Trophoblast cell (in vitro differentiated cells and primary cell): Measurements from ENCODE around the gene GPR148.
"Not testable (repeated sequence)": the region's sequence is repeated elsewhere in the genome, so short reads cannot be mapped to it uniquely, and the experiment has no call there.

Source experiments
- DNase-seq, 2 donors: peaks; one replicate each; pipeline ENCODE4 v3.0.0-alpha.2; 2016
- H2AFZ ChIP-seq: 2 replicates; pipeline ENCODE4 v1.6.1; 2013; ENCODE audit warnings: low read length, moderate library complexity, mild to moderate bottlenecking; ENCODE audit not compliant: insufficient read depth, poor library complexity
- H2AK5ac ChIP-seq: 2 replicates; pipeline ENCODE4 v1.6.1; 2013; ENCODE audit warnings: mild to moderate bottlenecking, low read length
- H2BK120ac ChIP-seq: 2 replicates; pipeline ENCODE4 v1.6.1; 2013; ENCODE audit warnings: low read length, mild to moderate bottlenecking, moderate library complexity; ENCODE audit not compliant: insufficient read depth, poor library complexity
- H2BK12ac ChIP-seq: 2 replicates; pipeline ENCODE4 v1.6.1; 2013; ENCODE audit warnings: mild to moderate bottlenecking, low read length, moderate library complexity
- H2BK5ac ChIP-seq: 2 replicates; pipeline ENCODE4 v1.6.1; 2013; ENCODE audit warnings: low read length, low read depth, moderate library complexity, mild to moderate bottlenecking; ENCODE audit not compliant: poor library complexity
- H3K14ac ChIP-seq: 2 replicates; pipeline ENCODE4 v1.6.1; 2013; ENCODE audit warnings: mild to moderate bottlenecking, low read length
- H3K18ac ChIP-seq: 2 replicates; pipeline ENCODE4 v1.6.1; 2013; ENCODE audit warnings: mild to moderate bottlenecking, low read length
- H3K23ac ChIP-seq: 2 replicates; pipeline ENCODE4 v1.6.1; 2013; ENCODE audit warnings: low read length
- H3K27ac ChIP-seq: 2 replicates; pipeline ENCODE4 v1.5.1; 2013; ENCODE audit warnings: low read depth, mild to moderate bottlenecking, inconsistent platforms, low read length, moderate library complexity
- H3K27me3 ChIP-seq: 2 replicates; pipeline ENCODE4 v1.6.1; 2013; ENCODE audit warnings: inconsistent platforms, mild to moderate bottlenecking, low read length, moderate library complexity; ENCODE audit not compliant: insufficient read depth
- H3K36me3 ChIP-seq, 2 experiments: 1 replicate in 1 of 2; 2 replicates in 1 of 2; pipeline ENCODE4 v1.6.1; 2013; ENCODE audit warnings: low read length in 2 of 2, mild to moderate bottlenecking in 2 of 2, moderate library complexity in 1 of 2; ENCODE audit not compliant: insufficient read depth in 2 of 2, control insufficient read depth in 1 of 2
- H3K4ac ChIP-seq: 2 replicates; pipeline ENCODE4 v1.6.1; 2013; ENCODE audit warnings: low read depth, mild to moderate bottlenecking, low read length, moderate library complexity
- H3K4me1 ChIP-seq, 2 experiments: 1 replicate in 1 of 2; 2 replicates in 1 of 2; pipeline ENCODE4 v1.6.1; 2013; ENCODE audit warnings: low read length in 2 of 2, mild to moderate bottlenecking in 2 of 2, moderate library complexity in 1 of 2; ENCODE audit not compliant: insufficient read depth in 2 of 2, control insufficient read depth in 1 of 2
- H3K4me2 ChIP-seq: 2 replicates; pipeline ENCODE4 v1.6.1; 2013; ENCODE audit warnings: inconsistent platforms, mild to moderate bottlenecking, low read length, moderate library complexity
- H3K4me3 ChIP-seq: 2 replicates; pipeline ENCODE4 v1.5.1; 2013; ENCODE audit warnings: mild to moderate bottlenecking, low read depth, low read length, inconsistent platforms
- H3K79me1 ChIP-seq: one replicate; pipeline ENCODE4 v1.6.1; 2013; ENCODE audit warnings: low read length
- H3K79me2 ChIP-seq: 2 replicates; pipeline ENCODE4 v1.6.1; 2013; ENCODE audit warnings: low read length, mild to moderate bottlenecking; ENCODE audit not compliant: control insufficient read depth, insufficient read depth, poor library complexity
- H3K9ac ChIP-seq: 2 replicates; pipeline ENCODE4 v1.6.1; 2013; ENCODE audit warnings: mild to moderate bottlenecking, low read length
- H3K9me3 ChIP-seq: 2 replicates; pipeline ENCODE4 v1.6.1; 2013; ENCODE audit warnings: low read depth, mild to moderate bottlenecking, control low read depth, inconsistent platforms, low read length; ENCODE audit not compliant: insufficient read depth
- H4K12ac ChIP-seq: 2 replicates; pipeline ENCODE4 v1.6.1; 2013; ENCODE audit warnings: low read depth, mild to moderate bottlenecking, low read length, moderate library complexity
- H4K8ac ChIP-seq: 2 replicates; pipeline ENCODE4 v1.6.1; 2013; ENCODE audit warnings: low read depth, mild to moderate bottlenecking, low read length, moderate library complexity
- H4K91ac ChIP-seq: one replicate; pipeline ENCODE4 v1.6.1; 2013; ENCODE audit warnings: low read depth, mild to moderate bottlenecking, low read length, moderate library complexity
- WGBS: extraction: QIAGEN DNeasy Blood & Tissue Kit; methylation state at CpG from one replicate; pipeline ENCODE4 v1.1.7; 2013; ENCODE audit warnings: missing lambda C conversion rate; ENCODE audit not compliant: insufficient read length, insufficient coverage; ENCODE audit errors: extremely low coverage; 5-methylcytosine and 5-hydroxymethylcytosine counted together

Gene GPR148

GRCh38 chr2:130714795-130715194 lies 14.1 kb upstream of the GPR148 start:
- H3K36me3 ChIP-seq, H3K27me3 ChIP-seq, H3K4me3 ChIP-seq, H4K91ac ChIP-seq, H2BK12ac ChIP-seq, H3K79me2 ChIP-seq, H3K4me2 ChIP-seq, H2BK120ac ChIP-seq, H3K79me1 ChIP-seq, H2AK5ac ChIP-seq, H2BK5ac ChIP-seq, H4K12ac ChIP-seq, H3K9ac ChIP-seq, H2AFZ ChIP-seq, H3K4me1 ChIP-seq, H3K27ac ChIP-seq, H3K9me3 ChIP-seq, DNase-seq, H3K23ac ChIP-seq, H3K4ac ChIP-seq, H3K14ac ChIP-seq, H4K8ac ChIP-seq, H3K18ac ChIP-seq: not testable (repeated sequence)
- no CpG with 5 or more reads among the region's 2 CpGs for whole genome bisulfite sequencing

GRCh38 chr2:130720036-130720435 lies 8.8 kb upstream of the GPR148 start:
- Histone ChIP-seq H3K27ac (no peak overlapping the region), H4K91ac (no peak overlapping the region), H3K9me3 (no peaks in the 10 kb centered on the region), H2BK120ac (no peak overlapping the region), H2BK12ac (no peak overlapping the region), H3K9ac (no peak overlapping the region), H3K18ac (no peak overlapping the region), H4K8ac (no peak overlapping the region), H3K4me2 (no peak overlapping the region), H3K36me3 (no peaks in the 10 kb centered on the region), H4K12ac (no peak overlapping the region), H2AK5ac (no peak overlapping the region), H2AFZ (no peak overlapping the region), H3K4ac (no peak overlapping the region), H3K23ac (no peak overlapping the region), H2BK5ac (no peak overlapping the region), H3K27me3 (no peaks in the 10 kb centered on the region), H3K4me3 (no peak overlapping the region), H3K14ac (no peak overlapping the region), H3K4me1 (no peaks in the 10 kb centered on the region), H3K79me1 (no peaks in the 10 kb centered on the region), H3K79me2 (no peaks in the 10 kb centered on the region)
- no CpG with 5 or more reads among the region's 8 CpGs for WGBS
- DNase-seq, result no peak

- Histone ChIP-seq H3K79me1 (no peaks in the 10 kb centered on the region), H4K91ac (no peak overlapping the region), H2AFZ (no peak overlapping the region), H3K27ac (no peak overlapping the region), H4K12ac (no peak overlapping the region), H3K4ac (no peak overlapping the region), H3K4me3 (no peak overlapping the region), H4K8ac (no peak overlapping the region), H2BK5ac (no peak overlapping the region), H3K9ac (no peak overlapping the region), H3K4me1 (no peaks in the 10 kb centered on the region), H3K14ac (no peak overlapping the region), H3K4me2 (no peak overlapping the region), H3K9me3 (no peaks in the 10 kb centered on the region), H3K79me2 (no peaks in the 10 kb centered on the region), H2BK120ac (no peak overlapping the region), H2BK12ac (no peak overlapping the region), H3K27me3 (no peaks in the 10 kb centered on the region), H3K36me3 (no peaks in the 10 kb centered on the region), H2AK5ac (no peak overlapping the region), H3K18ac (no peak overlapping the region), H3K23ac (no peak overlapping the region)
- no peak for DNase-seq
- WGBS, result no CpG with 5 or more reads among the region's 3 CpGs
Measured at GRCh38 chr2:130720528-130720927, 8.3 kb upstream of the GPR148 start.

GRCh38 chr2:130724455-130724854 lies 4.4 kb upstream of the GPR148 start:
- Histone ChIP-seq H3K14ac (no peak overlapping the region), H3K27me3 (peaks cover 7% of the 10 kb centered on the region), H3K36me3 (no peaks in the 10 kb centered on the region), H2AK5ac (no peak overlapping the region), H4K91ac (no peak overlapping the region), H2AFZ (no peak overlapping the region), H3K4me3 (no peak overlapping the region), H2BK5ac (no peak overlapping the region), H3K9me3 (peaks cover 4% of the 10 kb centered on the region), H3K79me2 (no peaks in the 10 kb centered on the region), H3K9ac (no peak overlapping the region), H4K12ac (no peak overlapping the region), H3K23ac (no peak overlapping the region), H3K18ac (no peak overlapping the region), H3K4me2 (no peak overlapping the region), H3K4ac (no peak overlapping the region), H2BK120ac (no peak overlapping the region), H3K79me1 (no peaks in the 10 kb centered on the region), H2BK12ac (no peak overlapping the region), H4K8ac (no peak overlapping the region), H3K27ac (no peak overlapping the region), H3K4me1 (peaks cover 5 to 11% of the 10 kb centered on the region in 2 experiments)
- DNase-seq, result no peak
- WGBS, result no CpG with 5 or more reads among the region's 2 CpGs
